ENCODE measurements around the gene AADACL2. TPM values are rescaled to one million over a fixed set of nuclear protein-coding genes. Genes with fewer than 3 reads are reported as not detected.

AADACL2 gene
- polyA plus RNA-seq, 1 experiment: not detected

DNA sequence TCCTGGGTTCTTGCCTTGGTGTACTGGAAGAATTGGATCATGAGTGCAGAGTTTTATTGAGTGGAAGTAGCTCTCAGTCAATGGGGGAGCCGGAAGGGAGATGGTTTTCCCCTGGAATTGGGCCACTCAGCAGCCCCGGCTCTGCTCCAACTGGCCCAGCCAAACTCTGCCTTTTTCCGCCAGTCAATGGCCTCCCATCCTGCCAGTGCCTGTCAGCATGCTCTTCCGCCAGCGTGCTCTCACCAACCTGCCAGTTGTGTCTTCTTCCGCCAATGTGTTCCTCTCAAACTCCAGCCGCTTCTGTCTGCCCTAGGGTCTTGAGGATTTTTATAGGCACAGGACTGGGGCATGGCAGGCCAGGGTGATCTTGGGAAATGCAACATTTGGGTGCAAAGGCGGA lies 12.4 kb upstream of the AADACL2 start:
- Histone ChIP-seq H3K36me3 (ENCODE audit: control insufficient read depth, insufficient read depth, low read length) (no peaks in the 10 kb centered on the region), H3K27me3 (ENCODE audit: control insufficient read depth, insufficient read depth, low read length) (no peaks in the 10 kb centered on the region), H3K4me3 (ENCODE audit: low read depth, low read length) (no peak overlapping the region)
- TF ChIP-seq, protein P1, sequence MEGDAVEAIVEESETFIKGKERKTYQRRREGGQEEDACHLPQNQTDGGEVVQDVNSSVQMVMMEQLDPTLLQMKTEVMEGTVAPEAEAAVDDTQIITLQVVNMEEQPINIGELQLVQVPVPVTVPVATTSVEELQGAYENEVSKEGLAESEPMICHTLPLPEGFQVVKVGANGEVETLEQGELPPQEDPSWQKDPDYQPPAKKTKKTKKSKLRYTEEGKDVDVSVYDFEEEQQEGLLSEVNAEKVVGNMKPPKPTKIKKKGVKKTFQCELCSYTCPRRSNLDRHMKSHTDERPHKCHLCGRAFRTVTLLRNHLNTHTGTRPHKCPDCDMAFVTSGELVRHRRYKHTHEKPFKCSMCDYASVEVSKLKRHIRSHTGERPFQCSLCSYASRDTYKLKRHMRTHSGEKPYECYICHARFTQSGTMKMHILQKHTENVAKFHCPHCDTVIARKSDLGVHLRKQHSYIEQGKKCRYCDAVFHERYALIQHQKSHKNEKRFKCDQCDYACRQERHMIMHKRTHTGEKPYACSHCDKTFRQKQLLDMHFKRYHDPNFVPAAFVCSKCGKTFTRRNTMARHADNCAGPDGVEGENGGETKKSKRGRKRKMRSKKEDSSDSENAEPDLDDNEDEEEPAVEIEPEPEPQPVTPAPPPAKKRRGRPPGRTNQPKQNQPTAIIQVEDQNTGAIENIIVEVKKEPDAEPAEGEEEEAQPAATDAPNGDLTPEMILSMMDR (IDR thresholded peaks at IDR 0.05; ENCODE audit: insufficient read depth, low read depth, low read length): no peak
- POLR2A ChIA-PET: no interaction called here
- DNase-seq (ENCODE audit: low read depth): no peak
- CTCF ChIA-PET: no interaction called here

DNA sequence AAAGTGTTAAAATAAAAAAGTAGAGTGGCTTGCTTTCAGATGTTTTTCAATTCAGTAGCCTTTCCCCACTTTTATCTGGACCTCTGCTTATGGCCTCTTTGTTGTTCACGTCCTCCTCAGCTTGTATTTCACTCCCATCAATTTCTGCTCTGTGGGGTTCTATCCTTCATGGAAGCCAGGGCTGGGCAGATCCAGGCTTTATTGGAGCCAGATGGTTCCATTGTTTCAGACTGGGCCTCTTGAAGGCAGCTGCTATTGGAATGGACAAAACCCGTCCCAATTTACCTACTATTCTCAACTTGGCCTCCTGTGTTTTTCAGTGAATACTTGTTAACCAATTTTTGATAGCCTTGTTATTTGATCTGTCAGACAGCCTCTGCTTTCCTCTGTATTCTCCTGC lies 10.9 kb upstream of the AADACL2 start:
- ChIA-PET CTCF (no interaction called here), POLR2A (no interaction called here)
- Histone ChIP-seq H3K4me3 (ENCODE audit: low read depth, low read length) (no peak overlapping the region), H3K36me3 (ENCODE audit: control insufficient read depth, insufficient read depth, low read length) (no peaks in the 10 kb centered on the region), H3K27me3 (ENCODE audit: control insufficient read depth, insufficient read depth, low read length) (no peaks in the 10 kb centered on the region)
- TF ChIP-seq, protein P1 (IDR thresholded peaks at IDR 0.05; ENCODE audit: insufficient read depth, low read depth, low read length): no peak
- DNase-seq (ENCODE audit: low read depth): no peak

DNA sequence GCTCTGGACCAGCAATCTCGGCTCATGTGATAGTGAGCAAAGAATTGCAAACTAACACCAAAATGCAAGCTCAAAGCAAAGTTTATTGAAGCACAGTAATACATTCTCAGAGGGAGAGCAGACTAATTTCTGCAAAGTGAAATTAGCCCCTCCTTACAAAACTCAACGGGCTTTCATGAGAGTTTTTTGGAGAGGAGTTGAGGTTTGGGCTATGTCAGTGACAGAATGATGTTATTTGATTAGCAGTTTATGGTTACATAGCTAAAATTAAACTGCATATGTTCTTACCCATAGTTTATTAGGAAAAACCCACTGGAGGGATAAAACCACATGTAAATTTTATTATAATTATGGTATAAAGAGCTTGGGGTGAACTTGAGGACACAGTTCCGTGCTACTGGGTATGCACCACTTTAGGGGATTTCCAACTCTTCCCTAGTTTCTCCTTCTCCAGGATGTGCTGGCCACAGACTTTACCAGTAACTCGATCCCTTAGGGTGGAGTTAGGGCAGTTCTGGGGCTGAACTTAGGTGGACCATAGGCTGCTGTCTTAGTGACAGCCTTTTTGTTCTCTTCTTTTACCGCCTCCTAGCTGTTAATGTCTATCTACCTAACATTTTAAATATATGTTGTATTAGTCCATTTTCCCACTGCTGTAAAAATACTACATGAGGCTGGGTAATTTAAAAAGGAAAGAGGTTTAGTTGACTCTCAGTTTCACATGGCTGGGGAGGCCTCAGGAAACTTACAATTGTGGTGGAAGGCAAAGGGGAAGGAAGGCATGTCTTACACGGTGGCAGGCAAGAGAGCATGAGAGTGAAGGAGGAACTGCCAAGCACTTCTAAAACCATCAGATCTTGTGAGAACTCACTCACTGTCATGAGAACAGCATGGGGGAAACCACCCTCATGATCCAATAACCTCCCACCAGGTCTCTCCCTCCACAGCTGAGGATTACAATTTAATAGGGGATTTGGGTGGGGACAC lies 8.9 kb upstream of the AADACL2 start:
- ChIA-PET CTCF (no interaction called here), POLR2A (no interaction called here)
- TF ChIP-seq, protein P1 (IDR thresholded peaks at IDR 0.05; ENCODE audit: insufficient read depth, low read depth, low read length): no peak
- no peak for DNase-seq (ENCODE audit: low read depth)
- no peaks in the 10 kb centered on the region for H3K36me3 ChIP-seq (ENCODE audit: control insufficient read depth, insufficient read depth, low read length)
- H3K27me3 ChIP-seq (ENCODE audit: control insufficient read depth, insufficient read depth, low read length): no peaks in the 10 kb centered on the region
- no peak overlapping the region for H3K4me3 ChIP-seq (ENCODE audit: low read depth, low read length)

DNA sequence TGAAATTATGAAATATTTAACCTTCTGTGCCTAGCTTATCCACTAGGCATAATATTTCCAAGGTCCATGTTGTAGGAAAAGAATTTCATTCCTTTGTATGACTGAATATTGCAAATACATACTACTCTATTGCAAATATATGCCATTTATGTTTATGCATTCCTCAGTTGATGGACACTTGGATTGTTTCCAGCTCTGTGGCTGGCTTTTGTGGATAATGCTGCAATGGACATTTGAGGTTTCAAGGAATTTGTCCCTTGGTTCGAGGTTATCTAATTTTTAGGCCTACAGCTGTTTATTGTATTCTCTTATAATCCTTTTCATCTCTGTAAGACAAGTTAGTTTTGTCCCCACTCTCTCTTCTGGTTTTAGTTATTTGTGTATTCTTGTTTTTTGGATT lies 7.7 kb upstream of the AADACL2 start:
- ChIA-PET POLR2A (no interaction called here), CTCF (no interaction called here)
- TF ChIP-seq, protein P1 (IDR thresholded peaks at IDR 0.05; ENCODE audit: insufficient read depth, low read depth, low read length): no peak
- Histone ChIP-seq H3K4me3 (ENCODE audit: low read depth, low read length) (no peak overlapping the region), H3K36me3 (ENCODE audit: control insufficient read depth, insufficient read depth, low read length) (no peaks in the 10 kb centered on the region), H3K27me3 (ENCODE audit: control insufficient read depth, insufficient read depth, low read length) (no peaks in the 10 kb centered on the region)
- no peak for DNase-seq (ENCODE audit: low read depth)

DNA sequence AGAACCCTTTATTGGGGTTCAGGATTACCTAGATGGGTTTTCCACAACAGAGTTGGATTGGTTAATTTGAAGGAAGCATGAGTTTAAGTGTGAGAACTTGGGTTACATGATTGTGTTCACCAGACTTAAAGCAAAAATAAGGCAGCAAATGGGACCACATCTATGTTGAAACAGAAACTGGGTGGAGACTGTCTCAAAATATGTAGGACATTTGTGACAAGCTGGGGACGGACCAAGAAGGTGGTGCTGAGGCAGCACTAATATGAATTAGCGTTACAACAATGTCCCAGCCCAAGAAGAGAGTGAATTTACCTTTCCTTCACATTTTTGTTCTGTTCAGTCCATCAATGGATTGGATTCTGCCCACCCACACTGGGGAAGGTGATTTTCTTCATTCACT lies 866 bp upstream of the AADACL2 start:
- no peaks in the 10 kb centered on the region for H3K27me3 ChIP-seq (ENCODE audit: control insufficient read depth, insufficient read depth, low read length)
- no peak for DNase-seq (ENCODE audit: low read depth)
- H3K4me3 ChIP-seq (ENCODE audit: low read depth, low read length): no peak overlapping the region
- no peaks in the 10 kb centered on the region for H3K36me3 ChIP-seq (ENCODE audit: control insufficient read depth, insufficient read depth, low read length)
- ChIA-PET POLR2A (no interaction called here), CTCF (interaction anchor here (0.6 kb wide), 1 partner anchor 14 kb away, joined by 3 read pairs; no protein-coding TSS in a partner anchor)
- TF ChIP-seq, protein P1 (IDR thresholded peaks at IDR 0.05; ENCODE audit: insufficient read depth, low read depth, low read length): no peak
